Suprapubic skin (tissue), 4 donors: ENCODE measurements around the gene OR52A5. TPM values are rescaled to one million over a fixed set of nuclear protein-coding genes. Genes with fewer than 3 reads are reported as not detected.

Experiments
- DNase-seq, 2 donors: peaks; one replicate each; pipeline ENCODE4 v3.0.0-alpha.2; 2019; ENCODE audit warnings: low spot score in 2 of 2
- H3K27ac ChIP-seq: fragments of 200-600 bp; sonication (generic); one replicate; pipeline ENCODE4 v1.5.1; 2019
- H3K27me3 ChIP-seq: fragments of 200-600 bp; sonication (generic); one replicate; pipeline ENCODE4 v1.5.1; 2019
- H3K36me3 ChIP-seq: fragments of 200-600 bp; sonication (generic); one replicate; pipeline ENCODE4 v1.5.1; 2019
- H3K4me1 ChIP-seq: fragments of 200-600 bp; sonication (generic); one replicate; pipeline ENCODE4 v1.5.1; 2019
- H3K4me3 ChIP-seq: fragments of 200-600 bp; sonication (generic); one replicate; pipeline ENCODE4 v1.5.1; 2019; ENCODE audit warnings: mild to moderate bottlenecking
- H3K9me3 ChIP-seq: fragments of 200-600 bp; sonication (generic); one replicate; pipeline ENCODE4 v1.5.1; 2019
- CTCF ChIP-seq, 2 donors: fragments of 200-600 bp in 1 of 2; fragments of 450-650 bp in 1 of 2; sonication (generic) in 1 of 2; IDR thresholded peaks; one replicate each; pipeline ENCODE4 v1.5.1; 2016 to 2019; ENCODE audit warnings: antibody characterized with exemption in 2 of 2, mild to moderate bottlenecking in 1 of 2, moderate library complexity in 1 of 2
- EP300 ChIP-seq: sonication (generic); formaldehyde crosslinking; IDR thresholded peaks from one replicate; pipeline ENCODE4 v1.6.1; 2017; ENCODE audit warnings: antibody characterized with exemption
- POLR2A ChIP-seq, 2 donors: fragments of 450-650 bp; IDR thresholded peaks; one replicate each; pipeline ENCODE4 v1.6.1; 2017; ENCODE audit warnings: antibody characterized with exemption in 2 of 2, mild to moderate bottlenecking in 2 of 2, moderate library complexity in 2 of 2
- POLR2AphosphoS5 ChIP-seq, 3 donors: sonication (generic); formaldehyde crosslinking; IDR thresholded peaks; one replicate each; pipeline ENCODE4 v1.6.1; 2017; ENCODE audit warnings: antibody characterized with exemption in 3 of 3
- WGBS: methylation state at CpG from one replicate; pipeline ENCODE4 v1.1.5; 2018; 5-methylcytosine and 5-hydroxymethylcytosine counted together
- total RNA-seq, 4 donors: library from RNA; depleted of rRNA; stranded (reverse); fragments of >200 nt; gene quantifications; one replicate each; pipeline ENCODE4 v1.1.0, GENCODE V29; 2016

Gene OR52A5
- total RNA-seq, 4 donors from 2014 or later: not detected

GRCh38 chr11:5137014-5137413 is 1.1 kb downstream of the OR52A5 start:
- no peaks in the 10 kb centered on the region for H3K36me3 ChIP-seq
- H3K27me3 ChIP-seq: no peaks in the 10 kb centered on the region
- WGBS: 59% methylated on average over 1 of the region's 1 CpG
- H3K4me1 ChIP-seq: no peaks in the 10 kb centered on the region
- no peak for TF ChIP-seq CTCF (IDR thresholded peaks at IDR 0.05)
- no peak for TF ChIP-seq EP300
- no peak for TF ChIP-seq POLR2A (IDR thresholded peaks at IDR 0.05)
- TF ChIP-seq POLR2AphosphoS5 (IDR thresholded peaks at IDR 0.05): no peak
- DNase-seq: no peak
- no peak overlapping the region for H3K4me3 ChIP-seq
- no peaks in the 10 kb centered on the region for H3K9me3 ChIP-seq
- no peak overlapping the region for H3K27ac ChIP-seq

GRCh38 chr11:5136261-5136660 is 1.9 kb downstream of the OR52A5 start:
- Histone ChIP-seq H3K27me3 (no peaks in the 10 kb centered on the region), H3K4me1 (no peaks in the 10 kb centered on the region), H3K4me3 (no peak overlapping the region), H3K36me3 (no peaks in the 10 kb centered on the region), H3K9me3 (no peaks in the 10 kb centered on the region), H3K27ac (no peak overlapping the region)
- TF ChIP-seq POLR2A (IDR thresholded peaks at IDR 0.05) (no peak), POLR2AphosphoS5 (IDR thresholded peaks at IDR 0.05) (no peak), EP300 (no peak), CTCF (IDR thresholded peaks at IDR 0.05) (no peak)
- DNase-seq: no peak

- H3K4me3 ChIP-seq: no peak overlapping the region
- no peak for DNase-seq
- H3K27ac ChIP-seq: no peak overlapping the region
- H3K4me1 ChIP-seq: no peaks in the 10 kb centered on the region
- no peaks in the 10 kb centered on the region for H3K27me3 ChIP-seq
- TF ChIP-seq POLR2AphosphoS5 (IDR thresholded peaks at IDR 0.05): no peak
- TF ChIP-seq EP300: no peak
- TF ChIP-seq CTCF (IDR thresholded peaks at IDR 0.05): no peak
- no peak for TF ChIP-seq POLR2A (IDR thresholded peaks at IDR 0.05)
- no peaks in the 10 kb centered on the region for H3K9me3 ChIP-seq
- no peaks in the 10 kb centered on the region for H3K36me3 ChIP-seq
- WGBS: 88% methylated on average over 8 of the region's 8 CpGs
These were observed 6.4 kb downstream of the OR52A5 start for GRCh38 chr11:5131584-5132335.

GRCh38 chr11:5129457-5129877 is 8.7 kb downstream of the OR52A5 start:
- Histone ChIP-seq H3K4me3 (no peak overlapping the region), H3K4me1 (no peaks in the 10 kb centered on the region), H3K27me3 (no peaks in the 10 kb centered on the region), H3K27ac (no peak overlapping the region), H3K36me3 (no peaks in the 10 kb centered on the region), H3K9me3 (no peaks in the 10 kb centered on the region)
- WGBS: 52% methylated on average over 2 of the region's 2 CpGs
- no peak for DNase-seq
- TF ChIP-seq CTCF (IDR thresholded peaks at IDR 0.05): no peak
- TF ChIP-seq POLR2AphosphoS5 (IDR thresholded peaks at IDR 0.05): no peak
- TF ChIP-seq POLR2A (IDR thresholded peaks at IDR 0.05): no peak
- no peak for TF ChIP-seq EP300

GRCh38 chr11:5124891-5125620 is 13.1 kb downstream of the OR52A5 start:
- no peaks in the 10 kb centered on the region for H3K27me3 ChIP-seq
- WGBS: 67% methylated on average over 4 of the region's 4 CpGs
- TF ChIP-seq POLR2A (IDR thresholded peaks at IDR 0.05): no peak
- no peak for TF ChIP-seq EP300
- no peak for TF ChIP-seq CTCF (IDR thresholded peaks at IDR 0.05)
- no peak for TF ChIP-seq POLR2AphosphoS5 (IDR thresholded peaks at IDR 0.05)

More at GRCh38 chr11:5124891-5125620, 13.1 kb downstream of the OR52A5 start:
- no peak for DNase-seq
- Histone ChIP-seq H3K36me3 (no peaks in the 10 kb centered on the region), H3K27ac (no peak overlapping the region), H3K9me3 (no peaks in the 10 kb centered on the region), H3K4me1 (no peaks in the 10 kb centered on the region), H3K4me3 (no peak overlapping the region)
